ENCODE measurements around the gene CLIP2.
"Not testable (repeated sequence)": the region's sequence is repeated elsewhere in the genome, so short reads cannot be mapped to it uniquely, and the experiment has no call there.

CLIP2 gene

GRCh38 chr7:74332373-74333176 lies 43.4 kb downstream of the CLIP2 start:
- no peak for DNase-seq (ENCODE audit: low read depth in 2 of 2)

- no peak for DNase-seq (ENCODE audit: low read depth in 2 of 2)
Measured at GRCh38 chr7:74334030-74334429, 44.8 kb downstream of the CLIP2 start.

- no peak for DNase-seq (ENCODE audit: low read depth in 2 of 2)
Measured at GRCh38 chr7:74337926-74338325, 48.7 kb downstream of the CLIP2 start.

GRCh38 chr7:74338366-74339108 lies 49.3 kb downstream of the CLIP2 start:
- DNase-seq (ENCODE audit: low read depth in 2 of 2), result no peak

GRCh38 chr7:74339648-74340047 lies 50.4 kb downstream of the CLIP2 start:
- DNase-seq (ENCODE audit: low read depth in 2 of 2), result not testable (repeated sequence)

- DNase-seq (ENCODE audit: low read depth in 2 of 2), result no peak
Measured at GRCh38 chr7:74343281-74344131, 54.3 kb downstream of the CLIP2 start.

GRCh38 chr7:74344132-74344496 lies 54.9 kb downstream of the CLIP2 start:
- DNase-seq (ENCODE audit: low read depth in 2 of 2), result no peak

GRCh38 chr7:74344786-74345185 lies 55.6 kb downstream of the CLIP2 start:
- no peak for DNase-seq (ENCODE audit: low read depth in 2 of 2)

GRCh38 chr7:74345970-74346369 lies 56.8 kb downstream of the CLIP2 start:
- DNase-seq (ENCODE audit: low read depth in 2 of 2), result no peak

GRCh38 chr7:74349621-74350020 lies 60.4 kb downstream of the CLIP2 start:
- no peak for DNase-seq (ENCODE audit: low read depth in 2 of 2)

GRCh38 chr7:74350751-74351150 lies 61.5 kb downstream of the CLIP2 start:
- DNase-seq (ENCODE audit: low read depth in 2 of 2), result no peak

- no peak for DNase-seq (ENCODE audit: low read depth in 2 of 2)
Measured at GRCh38 chr7:74351836-74352235, 62.6 kb downstream of the CLIP2 start.

- not testable (repeated sequence) for DNase-seq (ENCODE audit: low read depth in 2 of 2)
Measured at GRCh38 chr7:74352551-74353138, 63.4 kb downstream of the CLIP2 start.

- DNase-seq (ENCODE audit: low read depth in 2 of 2), result no peak
Measured at GRCh38 chr7:74354009-74354408, 64.8 kb downstream of the CLIP2 start.

GRCh38 chr7:74355091-74355490 lies 65.9 kb downstream of the CLIP2 start:
- DNase-seq (ENCODE audit: low read depth in 2 of 2), result no peak

- DNase-seq (ENCODE audit: low read depth in 2 of 2), result no peak
Measured at GRCh38 chr7:74356589-74357315, 67.5 kb downstream of the CLIP2 start.

GRCh38 chr7:74360008-74360407 lies 70.8 kb downstream of the CLIP2 start:
- DNase-seq (ENCODE audit: low read depth in 2 of 2), result no peak

- no peak for DNase-seq (ENCODE audit: low read depth in 2 of 2)
Measured at GRCh38 chr7:74362266-74362665, 73.1 kb downstream of the CLIP2 start.

GRCh38 chr7:74364061-74364460 lies 74.9 kb downstream of the CLIP2 start:
- DNase-seq (ENCODE audit: low read depth in 2 of 2), result no peak

GRCh38 chr7:74365322-74366022 lies 76.3 kb downstream of the CLIP2 start:
- no peak for DNase-seq (ENCODE audit: low read depth in 2 of 2)
